ENCODE results near the gene KRTAP12-4. TPM values are rescaled to one million over a fixed set of nuclear protein-coding genes. Genes with fewer than 3 reads are reported as not detected.

Gene KRTAP12-4
- total RNA-seq, 2 donors from 2014 or later: not detected

DNA sequence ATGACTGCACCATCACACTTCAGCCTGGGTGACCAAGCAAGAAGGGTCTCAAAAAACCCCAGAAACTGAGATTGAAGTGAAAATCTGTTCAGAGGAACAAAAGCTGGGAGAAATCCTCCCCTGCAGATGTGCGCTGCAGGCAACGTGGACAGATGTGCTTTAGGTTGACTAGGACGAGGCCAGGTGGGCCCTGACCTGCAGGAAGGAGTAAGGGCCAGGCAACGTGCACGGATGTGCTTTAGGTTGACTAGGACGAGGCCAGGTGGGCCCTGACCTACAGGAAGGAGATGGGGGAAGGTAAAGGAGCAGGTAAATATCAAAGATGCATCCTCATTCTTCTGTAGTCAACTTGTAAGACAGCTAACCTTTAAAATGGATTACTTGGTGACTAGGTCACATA lies 30.0 kb upstream of the KRTAP12-4 start:
- Histone ChIP-seq H3K27me3 (no peaks in the 10 kb centered on the region), H3K36me3 (no peaks in the 10 kb centered on the region), H3K4me3 (no peak overlapping the region), H3K4me1 (no peaks in the 10 kb centered on the region), H3K9me3 (no peaks in the 10 kb centered on the region), H3K9ac (ENCODE audit: low read depth in 2 of 2, low read length in 2 of 2) (no peak overlapping the region), H3K27ac (no peak overlapping the region)
- no peak for DNase-seq
- TF ChIP-seq, protein P1, sequence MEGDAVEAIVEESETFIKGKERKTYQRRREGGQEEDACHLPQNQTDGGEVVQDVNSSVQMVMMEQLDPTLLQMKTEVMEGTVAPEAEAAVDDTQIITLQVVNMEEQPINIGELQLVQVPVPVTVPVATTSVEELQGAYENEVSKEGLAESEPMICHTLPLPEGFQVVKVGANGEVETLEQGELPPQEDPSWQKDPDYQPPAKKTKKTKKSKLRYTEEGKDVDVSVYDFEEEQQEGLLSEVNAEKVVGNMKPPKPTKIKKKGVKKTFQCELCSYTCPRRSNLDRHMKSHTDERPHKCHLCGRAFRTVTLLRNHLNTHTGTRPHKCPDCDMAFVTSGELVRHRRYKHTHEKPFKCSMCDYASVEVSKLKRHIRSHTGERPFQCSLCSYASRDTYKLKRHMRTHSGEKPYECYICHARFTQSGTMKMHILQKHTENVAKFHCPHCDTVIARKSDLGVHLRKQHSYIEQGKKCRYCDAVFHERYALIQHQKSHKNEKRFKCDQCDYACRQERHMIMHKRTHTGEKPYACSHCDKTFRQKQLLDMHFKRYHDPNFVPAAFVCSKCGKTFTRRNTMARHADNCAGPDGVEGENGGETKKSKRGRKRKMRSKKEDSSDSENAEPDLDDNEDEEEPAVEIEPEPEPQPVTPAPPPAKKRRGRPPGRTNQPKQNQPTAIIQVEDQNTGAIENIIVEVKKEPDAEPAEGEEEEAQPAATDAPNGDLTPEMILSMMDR (IDR thresholded peaks at IDR 0.05): no peak
- intact Hi-C loops (cut with DNase I): no loop called here

- H3K4me1 ChIP-seq: no peaks in the 10 kb centered on the region
- H3K27me3 ChIP-seq: no peaks in the 10 kb centered on the region
- DNase-seq: no peak
- H3K27ac ChIP-seq: no peak overlapping the region
- intact Hi-C loops (cut with DNase I): no loop called here
- TF ChIP-seq, protein P1 (IDR thresholded peaks at IDR 0.05): no peak
- H3K36me3 ChIP-seq: no peaks in the 10 kb centered on the region
- H3K9ac ChIP-seq (ENCODE audit: low read depth in 2 of 2, low read length in 2 of 2): no peak overlapping the region
- no peak overlapping the region for H3K4me3 ChIP-seq
- no peaks in the 10 kb centered on the region for H3K9me3 ChIP-seq
These were observed 29.6 kb upstream of the KRTAP12-4 start for GRCh38 chr21:44684077-44684476.

DNA sequence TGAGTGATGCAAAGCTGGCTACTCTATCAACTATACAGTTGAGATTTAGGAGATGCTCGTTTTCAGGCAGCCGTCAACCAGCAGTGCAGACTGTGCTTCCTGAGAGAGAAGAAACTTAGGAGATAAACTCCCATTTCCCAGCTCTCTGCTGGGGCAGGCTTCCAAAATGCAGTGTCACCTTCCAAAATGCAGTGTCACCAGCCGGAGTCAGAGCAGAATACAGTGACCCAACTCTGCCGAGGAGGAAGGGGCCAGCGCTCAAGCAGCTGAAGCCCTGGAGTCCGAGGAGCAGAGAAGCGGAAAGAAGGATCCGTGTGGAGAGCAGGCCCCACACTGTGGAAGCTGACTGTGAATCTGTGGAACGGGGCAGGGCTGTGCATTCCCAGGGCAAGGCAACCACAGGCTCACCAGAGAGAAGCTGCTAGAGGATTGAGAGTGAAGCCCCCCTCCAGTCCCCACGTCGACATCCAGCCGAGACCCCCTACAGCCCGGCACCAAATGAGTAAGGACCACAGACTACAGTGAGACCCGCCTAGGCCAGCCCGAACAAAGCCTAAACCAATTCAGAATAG lies 28.2 kb upstream of the KRTAP12-4 start:
- H3K27ac ChIP-seq: no peak overlapping the region
- H3K4me1 ChIP-seq: no peaks in the 10 kb centered on the region
- no peak overlapping the region for H3K9ac ChIP-seq (ENCODE audit: low read depth in 2 of 2, low read length in 2 of 2)
- intact Hi-C loops (cut with DNase I): no loop called here
- no peaks in the 10 kb centered on the region for H3K27me3 ChIP-seq
- no peak overlapping the region for H3K4me3 ChIP-seq
- TF ChIP-seq, protein P1 (IDR thresholded peaks at IDR 0.05): no peak
- no peaks in the 10 kb centered on the region for H3K9me3 ChIP-seq
- DNase-seq: no peak
- no peaks in the 10 kb centered on the region for H3K36me3 ChIP-seq

- no peaks in the 10 kb centered on the region for H3K9me3 ChIP-seq
- intact Hi-C loops (cut with DNase I): no loop called here
- TF ChIP-seq, protein P1 (IDR thresholded peaks at IDR 0.05): no peak
- no peak for DNase-seq
- H3K4me3 ChIP-seq: no peak within 1 kb of the TSS
- H3K4me1 ChIP-seq: no peaks in the 10 kb centered on the region
- no peak within 1 kb of the TSS for H3K27ac ChIP-seq
- no peak within 1 kb of the TSS for H3K9ac ChIP-seq (ENCODE audit: low read depth in 2 of 2, low read length in 2 of 2)
- H3K36me3 ChIP-seq: no peaks in the 10 kb centered on the region
- H3K27me3 ChIP-seq: no peaks in the 10 kb centered on the region
These were observed 27.6 kb upstream of the KRTAP12-4 start, which contains the start of gene KRTAP12-1 for GRCh38 chr21:44681861-44682579. Gene KRTAP12-1 (minus strand): TSS chr21:44682163. CDS start chr21:44682123, 40 bp downstream.

GRCh38 chr21:44681152-44681551 lies 26.7 kb upstream of the KRTAP12-4 start:
- TF ChIP-seq, protein P1 (IDR thresholded peaks at IDR 0.05): no peak
- Histone ChIP-seq H3K36me3 (no peaks in the 10 kb centered on the region), H3K4me1 (no peaks in the 10 kb centered on the region), H3K27me3 (no peaks in the 10 kb centered on the region), H3K4me3 (no peak overlapping the region), H3K9me3 (no peaks in the 10 kb centered on the region), H3K27ac (no peak overlapping the region), H3K9ac (ENCODE audit: low read depth in 2 of 2, low read length in 2 of 2) (no peak overlapping the region)
- DNase-seq: no peak
- intact Hi-C loops (cut with DNase I): no loop called here
